BJ (cell line): ENCODE results near the gene CACNG3. TPM values are rescaled to one million over a fixed set of nuclear protein-coding genes. Genes with fewer than 3 reads are reported as not detected.

ENCODE experiments used
- CTCF ChIA-PET: fragments of 350-600 bp; formaldehyde crosslinking; extraction: SDS; loops from one replicate; lab custom pipeline; 2021; ENCODE audit warnings: antibody characterized with exemption, inconsistent platforms; lab: Yijun Ruan, JAX
- POLR2A ChIA-PET: fragments of 300-600 bp; sonication (Branson Sonifier 250); formaldehyde crosslinking; extraction: SDS; loops from one replicate; lab custom pipeline; 2021; ENCODE audit warnings: antibody characterized with exemption; lab: Charles Lee
- DNase-seq: peaks from one replicate; pipeline ENCODE4 v3.0.0-alpha.2; 2011; ENCODE audit warnings: low read depth
- H3K27me3 ChIP-seq: 2 replicates; pipeline ENCODE4 v1.6.0; 2011; ENCODE audit warnings: low read length; ENCODE audit not compliant: control insufficient read depth, insufficient read depth
- H3K36me3 ChIP-seq: 2 replicates; pipeline ENCODE4 v1.5.1; 2011; ENCODE audit warnings: low read length; ENCODE audit not compliant: control insufficient read depth, insufficient read depth
- H3K4me3 ChIP-seq: 2 replicates; pipeline ENCODE4 v1.5.1; 2011; ENCODE audit warnings: low read depth, mild to moderate bottlenecking, control low read depth, low read length
- polyA plus RNA-seq: library from polyadenylated mRNA; depleted of rRNA; stranded (reverse); fragments of >200 nt; gene quantifications from 2 replicates; pipeline ENCODE4 v1.2.3, GENCODE V29; 2011
- TF ChIP-seq, protein P1 (sequence below): IDR thresholded peaks from 2 replicates; pipeline ENCODE4 v1.5.1; 2011; ENCODE audit warnings: low read depth, mild to moderate bottlenecking, control low read depth, inconsistent platforms, low read length, moderate library complexity; ENCODE audit not compliant: insufficient read depth

Gene CACNG3
- polyA plus RNA-seq, 1 experiment: not detected

DNA sequence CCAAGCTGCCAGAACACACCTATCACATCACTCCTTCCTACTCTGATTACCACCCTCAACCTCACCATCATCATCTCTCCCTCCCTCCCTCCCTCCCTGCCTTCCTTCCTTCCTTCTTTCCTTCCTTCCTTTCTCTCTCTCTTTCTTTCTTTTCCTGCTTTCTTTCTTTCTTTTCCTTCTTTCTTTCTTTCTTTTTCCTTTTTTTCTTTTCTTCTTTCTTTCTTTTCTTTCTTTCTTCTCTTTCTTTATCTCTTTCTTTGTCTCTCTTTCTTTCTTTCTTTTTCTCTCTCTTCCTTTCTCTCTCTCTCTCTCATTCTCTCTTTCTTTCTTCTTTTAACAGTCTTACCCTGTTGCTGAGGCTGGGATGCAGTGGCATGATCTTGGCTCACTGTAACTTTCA lies 59.2 kb downstream of the CACNG3 start:
- Histone ChIP-seq H3K4me3 (no peak overlapping the region), H3K36me3 (no peaks in the 10 kb centered on the region), H3K27me3 (no peaks in the 10 kb centered on the region)
- ChIA-PET POLR2A (no interaction called here), CTCF (interaction anchor here (1.2 kb wide), 1 partner anchor 87 kb away, joined by 3 read pairs; no protein-coding TSS in a partner anchor)
- TF ChIP-seq, protein P1, sequence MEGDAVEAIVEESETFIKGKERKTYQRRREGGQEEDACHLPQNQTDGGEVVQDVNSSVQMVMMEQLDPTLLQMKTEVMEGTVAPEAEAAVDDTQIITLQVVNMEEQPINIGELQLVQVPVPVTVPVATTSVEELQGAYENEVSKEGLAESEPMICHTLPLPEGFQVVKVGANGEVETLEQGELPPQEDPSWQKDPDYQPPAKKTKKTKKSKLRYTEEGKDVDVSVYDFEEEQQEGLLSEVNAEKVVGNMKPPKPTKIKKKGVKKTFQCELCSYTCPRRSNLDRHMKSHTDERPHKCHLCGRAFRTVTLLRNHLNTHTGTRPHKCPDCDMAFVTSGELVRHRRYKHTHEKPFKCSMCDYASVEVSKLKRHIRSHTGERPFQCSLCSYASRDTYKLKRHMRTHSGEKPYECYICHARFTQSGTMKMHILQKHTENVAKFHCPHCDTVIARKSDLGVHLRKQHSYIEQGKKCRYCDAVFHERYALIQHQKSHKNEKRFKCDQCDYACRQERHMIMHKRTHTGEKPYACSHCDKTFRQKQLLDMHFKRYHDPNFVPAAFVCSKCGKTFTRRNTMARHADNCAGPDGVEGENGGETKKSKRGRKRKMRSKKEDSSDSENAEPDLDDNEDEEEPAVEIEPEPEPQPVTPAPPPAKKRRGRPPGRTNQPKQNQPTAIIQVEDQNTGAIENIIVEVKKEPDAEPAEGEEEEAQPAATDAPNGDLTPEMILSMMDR: no peak
- DNase-seq: no peak

DNA sequence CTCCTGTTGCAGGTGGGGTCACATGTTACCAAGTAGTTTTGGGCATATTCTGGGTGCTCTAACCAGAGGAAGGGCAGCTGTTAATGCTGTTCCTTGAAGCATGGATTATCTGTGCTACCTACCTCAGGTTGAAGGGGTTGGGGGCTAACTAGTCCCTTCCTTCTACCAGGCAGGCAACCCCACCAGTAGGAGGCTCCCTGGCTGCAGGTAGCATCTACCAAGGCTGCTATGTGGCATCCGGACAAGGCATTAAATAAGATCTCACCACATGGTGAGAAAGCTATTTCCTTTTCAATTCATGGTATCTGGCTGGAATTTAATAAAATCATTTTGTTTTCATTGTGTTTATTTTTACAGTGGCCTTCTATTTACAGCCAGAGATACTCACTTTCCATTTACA lies 62.5 kb downstream of the CACNG3 start:
- Histone ChIP-seq H3K36me3 (no peaks in the 10 kb centered on the region), H3K27me3 (no peaks in the 10 kb centered on the region), H3K4me3 (no peak overlapping the region)
- no peak for DNase-seq
- CTCF ChIA-PET: no interaction called here
- TF ChIP-seq, protein P1: no peak
- POLR2A ChIA-PET: no interaction called here

DNA sequence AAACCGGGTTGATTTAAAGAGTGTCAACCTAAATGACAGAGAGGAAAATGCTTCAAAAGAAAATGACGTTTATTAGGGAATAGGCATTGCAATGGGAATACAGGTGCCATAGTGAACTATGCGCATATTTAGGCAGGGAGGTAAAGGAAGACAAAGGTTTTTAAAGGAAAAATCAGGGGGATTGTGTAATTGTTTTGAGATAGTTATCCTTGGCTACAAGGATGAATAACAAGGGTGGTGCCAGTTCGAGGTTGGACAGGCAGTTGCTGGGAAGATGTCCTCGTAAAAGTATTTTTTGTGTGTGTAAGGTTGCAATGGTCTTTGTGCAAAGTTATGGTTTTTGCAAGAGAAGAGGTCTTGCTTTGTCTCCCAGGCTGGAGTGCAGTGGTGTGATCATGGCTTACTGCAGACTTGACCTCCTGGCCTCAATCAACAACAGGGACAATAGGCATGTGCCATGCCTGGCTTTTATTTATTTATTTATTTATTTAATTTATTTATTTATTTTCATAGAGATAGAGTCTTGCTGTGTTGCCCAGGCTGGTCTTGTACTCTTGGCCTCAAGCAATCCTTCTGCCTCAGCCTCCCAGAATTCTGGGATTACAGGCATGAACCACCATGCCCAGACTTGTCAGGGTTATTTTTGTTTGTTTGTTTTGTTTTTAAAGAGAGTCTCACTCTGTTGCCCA lies 63.1 kb downstream of the CACNG3 start:
- ChIA-PET POLR2A (no interaction called here), CTCF (interaction anchor here (0.6 kb wide), 1 partner anchor 1311 kb away, joined by 3 read pairs; no protein-coding TSS in a partner anchor)
- TF ChIP-seq, protein P1: no peak
- Histone ChIP-seq H3K4me3 (no peak overlapping the region), H3K27me3 (no peaks in the 10 kb centered on the region), H3K36me3 (no peaks in the 10 kb centered on the region)
- no peak for DNase-seq

DNA sequence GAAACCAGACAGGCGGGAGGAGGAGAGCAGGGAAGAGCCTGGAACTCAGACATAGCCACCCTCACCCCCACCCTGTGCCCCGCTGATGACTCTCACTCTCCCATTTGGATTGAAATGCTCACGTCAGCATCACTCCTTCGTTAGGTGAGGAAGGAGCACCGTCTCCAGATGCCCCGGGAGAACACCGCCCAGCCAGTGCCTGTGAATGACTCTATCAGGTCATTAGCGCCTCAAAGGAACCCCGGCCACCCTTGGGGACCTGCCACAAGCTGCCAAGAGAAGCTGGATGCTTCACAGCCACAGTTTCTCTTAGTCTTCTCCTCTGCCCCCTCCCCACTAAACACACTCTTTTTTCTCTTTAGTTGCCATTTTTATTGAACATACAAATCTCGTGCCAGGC lies 66.0 kb downstream of the CACNG3 start:
- ChIA-PET POLR2A (no interaction called here), CTCF (no interaction called here)
- DNase-seq: no peak
- H3K36me3 ChIP-seq: no peaks in the 10 kb centered on the region
- no peaks in the 10 kb centered on the region for H3K27me3 ChIP-seq
- TF ChIP-seq, protein P1: no peak
- no peak overlapping the region for H3K4me3 ChIP-seq

DNA sequence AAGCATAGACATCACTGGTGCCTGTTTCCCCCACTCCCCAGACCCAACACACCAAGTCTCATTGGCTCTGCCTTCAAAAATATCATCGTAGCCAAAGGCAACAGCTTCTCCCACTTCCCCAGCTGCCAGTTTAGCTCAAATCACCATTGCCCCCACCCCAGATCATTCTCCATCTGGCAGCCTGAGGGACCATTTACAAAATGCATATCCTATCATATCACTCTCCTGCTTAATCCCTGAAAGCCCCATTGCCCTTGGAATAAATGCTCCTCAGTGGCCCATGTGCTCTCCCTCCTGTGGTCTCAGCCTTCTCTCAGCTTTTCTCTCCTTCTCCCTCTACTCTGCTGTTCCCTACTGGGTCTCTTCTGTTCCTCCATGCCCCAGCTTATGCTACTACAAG lies 68.3 kb downstream of the CACNG3 start:
- Histone ChIP-seq H3K27me3 (no peaks in the 10 kb centered on the region), H3K4me3 (no peak overlapping the region), H3K36me3 (no peaks in the 10 kb centered on the region)
- ChIA-PET POLR2A (no interaction called here), CTCF (no interaction called here)
- TF ChIP-seq, protein P1: no peak
- no peak for DNase-seq
